Measurements from ENCODE around the gene ADGRL2. TPM values are rescaled to one million over a fixed set of nuclear protein-coding genes. Genes with fewer than 3 reads are reported as not detected.

ADGRL2 gene
- total and polyA plus RNA-seq, 8 donors, result 5.6 to 21.6 (median 12.4) TPM

- Histone ChIP-seq H3K9me3 (no peaks in the 10 kb centered on the region), H3K4me3 (no peak overlapping the region), H3K4me1 (no peaks in the 10 kb centered on the region), H3K36me3 (peaks cover 0 to 2% (median 0%) of the 10 kb centered on the region in 3 donors), H3K27ac (no peak overlapping the region), H3K27me3 (no peaks in the 10 kb centered on the region)
- FAIRE-seq (no peak), ATAC-seq (no peak), DNase-seq (no peak)
- intact Hi-C loops (cut with DNase I), result no loop called here
- 85 to 92% methylated on average over 1 of the region's 1 CpG for WGBS, 2 donors
- no peak for TF ChIP-seq CTCF (IDR thresholded peaks at IDR 0.05)
These were observed 188.8 kb downstream of the ADGRL2 start for GRCh38 chr1:81989524-81989923.

- H3K27me3 ChIP-seq, result no peaks in the 10 kb centered on the region
- ATAC-seq, result no peak
- WGBS, 2 donors, result 92 to 97% methylated on average over 7 of the region's 7 CpGs
- no peak overlapping the region for H3K4me3 ChIP-seq
- DNase-seq, result no peak
- TF ChIP-seq CTCF (IDR thresholded peaks at IDR 0.05), result no peak
- no peak for FAIRE-seq
- no peaks in the 10 kb centered on the region for H3K9me3 ChIP-seq
- intact Hi-C loops (cut with DNase I), result no loop called here
- no peaks in the 10 kb centered on the region for H3K4me1 ChIP-seq
- H3K36me3 ChIP-seq, result no peaks in the 10 kb centered on the region
- H3K27ac ChIP-seq, result no peak overlapping the region
These were observed 189.5 kb downstream of the ADGRL2 start for GRCh38 chr1:81990241-81990640.

GRCh38 chr1:81998165-81998564, 197.4 kb downstream of the ADGRL2 start:
- Histone ChIP-seq H3K27me3 (no peaks in the 10 kb centered on the region), H3K9me3 (no peaks in the 10 kb centered on the region), H3K27ac (no peak overlapping the region), H3K4me1 (no peaks in the 10 kb centered on the region), H3K36me3 (no peaks in the 10 kb centered on the region), H3K4me3 (no peak overlapping the region)
- intact Hi-C loops (cut with DNase I), result no loop called here
- DNase-seq, result peak in 1 of 6 donors; percentile 8
- WGBS, 2 donors, result 15 to 18% methylated on average over 4 of the region's 4 CpGs
- peak in 2 of 4 donors; percentile 43 to 57 for ATAC-seq
- TF ChIP-seq CTCF (IDR thresholded peaks at IDR 0.05), result no peak
- no peak for FAIRE-seq

DNA sequence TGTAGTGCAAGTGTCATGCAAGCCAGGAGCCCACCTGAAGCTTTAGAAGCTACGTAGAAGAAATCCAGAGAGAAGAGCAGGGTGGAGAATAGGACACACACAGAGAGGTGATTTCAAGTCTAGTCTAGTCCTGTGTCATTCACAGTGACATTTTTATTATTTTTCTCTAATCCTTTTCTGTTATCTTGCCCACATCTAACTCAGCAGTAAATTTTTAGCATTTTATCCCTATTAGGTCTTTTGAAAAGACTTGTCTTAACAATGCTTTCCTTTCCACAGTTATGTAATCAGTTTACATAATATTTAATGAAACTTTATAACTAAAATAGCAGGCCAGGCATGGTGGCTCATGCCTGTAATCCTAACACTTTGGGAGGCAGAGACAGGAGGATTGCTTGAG, 198.6 kb downstream of the ADGRL2 start:
- FAIRE-seq, result no peak
- intact Hi-C loops (cut with DNase I), result no loop called here
- no peaks in the 10 kb centered on the region for H3K36me3 ChIP-seq

DNA sequence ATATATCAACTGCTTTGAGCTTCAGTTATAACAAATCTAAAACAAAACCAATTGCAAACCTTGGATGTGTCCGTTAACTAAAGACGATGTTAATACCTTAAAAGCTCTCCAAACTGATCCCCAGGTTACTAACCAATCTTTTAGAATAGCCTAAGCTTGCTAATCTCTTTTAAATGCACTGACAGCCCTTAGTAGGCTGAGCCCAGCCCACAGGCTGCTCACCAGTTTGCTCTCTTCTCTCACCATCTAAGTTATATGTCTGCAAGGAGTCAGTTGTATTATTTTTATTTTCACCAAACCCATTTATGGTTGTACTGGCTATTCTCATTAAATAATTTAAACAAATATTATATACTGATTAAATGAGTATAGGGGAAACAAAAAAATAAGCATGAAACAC, 199.5 kb downstream of the ADGRL2 start:
- FAIRE-seq (no peak), DNase-seq (no peak), ATAC-seq (no peak)
- intact Hi-C loops (cut with DNase I), result no loop called here
- no peak overlapping the region for H3K4me3 ChIP-seq
- H3K4me1 ChIP-seq, result no peaks in the 10 kb centered on the region
- WGBS, 2 donors, result 94 to 99% methylated on average over 2 of the region's 2 CpGs
- no peaks in the 10 kb centered on the region for H3K36me3 ChIP-seq
- TF ChIP-seq CTCF (IDR thresholded peaks at IDR 0.05), result no peak
- H3K9me3 ChIP-seq, result no peaks in the 10 kb centered on the region
- no peak overlapping the region for H3K27ac ChIP-seq
- no peaks in the 10 kb centered on the region for H3K27me3 ChIP-seq

More for the DNA sequence above, 198.6 kb downstream of the ADGRL2 start:
- Histone ChIP-seq H3K4me3 (no peak overlapping the region), H3K9me3 (no peaks in the 10 kb centered on the region), H3K4me1 (no peaks in the 10 kb centered on the region), H3K27ac (no peak overlapping the region), H3K27me3 (no peaks in the 10 kb centered on the region)
- no peak for TF ChIP-seq CTCF (IDR thresholded peaks at IDR 0.05)
- no peak for DNase-seq
- no peak for ATAC-seq
- 84 to 94% methylated on average over 1 of the region's 1 CpG for WGBS, 2 donors

All from pancreas (tissue), 10 donors.